Prostate gland (tissue), 2 donors: Measurements from ENCODE around the gene EDRF1. TPM values are rescaled to one million over a fixed set of nuclear protein-coding genes. Genes with fewer than 3 reads are reported as not detected.

Source experiments
- DNase-seq: peaks from one replicate; pipeline ENCODE4 v3.0.0-alpha.2; 2019; ENCODE audit warnings: low spot score
- H3K27ac ChIP-seq, 2 donors: fragments of 200-600 bp; sonication (generic); 2 replicates each; pipeline ENCODE4 v1.5.1; 2017 to 2019
- H3K27me3 ChIP-seq: fragments of 200-600 bp; sonication (generic); replicated peaks from 2 replicates; pipeline ENCODE4 v1.5.1; 2019; ENCODE audit not compliant: insufficient read depth
- H3K36me3 ChIP-seq, 2 donors: fragments of 200-600 bp; sonication (generic); 1 replicate in 1 of 2; 2 replicates in 1 of 2; pipeline versions ENCODE4 v1.5.1 to v1.8.1; 2017 to 2019
- H3K4me1 ChIP-seq: fragments of 200-600 bp; sonication (generic); replicated peaks from 2 replicates; pipeline ENCODE4 v1.5.1; 2019
- H3K4me3 ChIP-seq, 2 donors: fragments of 200-600 bp; sonication (generic); 2 replicates each; pipeline ENCODE4 v1.5.1; 2017 to 2019
- H3K9me3 ChIP-seq: fragments of 200-600 bp; sonication (generic); 2 replicates; pipeline ENCODE4 v1.5.1; 2017
- CTCF ChIP-seq, 4 experiments: fragments of 200-600 bp in 2 of 4; fragments of 450-650 bp in 2 of 4; sonication (generic) in 2 of 4; IDR thresholded peaks; 1 replicate in 3 of 4; 2 replicates in 1 of 4; pipeline ENCODE4 v1.5.1; 2016 to 2019; ENCODE audit warnings: antibody characterized with exemption in 4 of 4, mild to moderate bottlenecking in 2 of 4, moderate library complexity in 2 of 4
- POLR2A ChIP-seq: fragments of 450-650 bp; IDR thresholded peaks from one replicate; pipeline ENCODE4 v1.6.1; 2016; ENCODE audit warnings: antibody characterized with exemption, mild to moderate bottlenecking
- POLR2AphosphoS5 ChIP-seq: sonication (generic); formaldehyde crosslinking; IDR thresholded peaks from one replicate; pipeline ENCODE4 v1.6.1; 2017; ENCODE audit warnings: antibody characterized with exemption
- WGBS: methylation state at CpG from one replicate; pipeline ENCODE4 v1.1.5; 2018; 5-methylcytosine and 5-hydroxymethylcytosine counted together
- intact Hi-C: fragments of 100-400 bp; cut with DNase I; formaldehyde crosslinking; loops from one replicate; pipeline ENCODE4 v1.14.2; 2022
- total RNA-seq, 2 donors: library from RNA; depleted of rRNA; stranded (reverse); fragments of >200 nt; gene quantifications; one replicate each; pipeline ENCODE4 v1.1.0, GENCODE V29; 2016

Gene EDRF1
- total RNA-seq, 2 donors from 2014 or later, result 18.9 to 49.6 TPM

GRCh38 chr10:125795637-125796190, 76.2 kb downstream of the EDRF1 start:
- H3K27ac ChIP-seq, result no peak overlapping the region
- WGBS, result 69% methylated on average over 8 of the region's 8 CpGs
- DNase-seq, result no peak
- no peaks in the 10 kb centered on the region for H3K27me3 ChIP-seq
- no peaks in the 10 kb centered on the region for H3K4me1 ChIP-seq
- H3K36me3 ChIP-seq, result peaks cover 0 to 8% of the 10 kb centered on the region in 2 donors
- H3K4me3 ChIP-seq, result no peak overlapping the region
- TF ChIP-seq CTCF (IDR thresholded peaks at IDR 0.05), result no peak
- TF ChIP-seq POLR2A, result no peak
- TF ChIP-seq POLR2AphosphoS5, result no peak
- intact Hi-C loops, result no loop called here
- no peaks in the 10 kb centered on the region for H3K9me3 ChIP-seq

GRCh38 chr10:125797424-125797823, 77.9 kb downstream of the EDRF1 start:
- H3K36me3 ChIP-seq, result peaks cover 0 to 8% of the 10 kb centered on the region in 2 donors
- no peak overlapping the region for H3K27ac ChIP-seq
- H3K9me3 ChIP-seq, result no peaks in the 10 kb centered on the region
- 89% methylated on average over 8 of the region's 8 CpGs for WGBS
- H3K27me3 ChIP-seq, result no peaks in the 10 kb centered on the region
- DNase-seq, result no peak
- TF ChIP-seq POLR2AphosphoS5, result no peak
- no peak for TF ChIP-seq CTCF (IDR thresholded peaks at IDR 0.05)
- no peaks in the 10 kb centered on the region for H3K4me1 ChIP-seq
- intact Hi-C loops, result no loop called here
- H3K4me3 ChIP-seq, result no peak overlapping the region

GRCh38 chr10:125797994-125798662, 78.6 kb downstream of the EDRF1 start:
- H3K9me3 ChIP-seq, result no peaks in the 10 kb centered on the region
- H3K27ac ChIP-seq, result no peak overlapping the region
- no peaks in the 10 kb centered on the region for H3K27me3 ChIP-seq
- no peak overlapping the region for H3K4me3 ChIP-seq
- TF ChIP-seq CTCF (IDR thresholded peaks at IDR 0.05) (no peak), POLR2A (no peak), POLR2AphosphoS5 (no peak)
- H3K36me3 ChIP-seq, result peaks cover 0 to 4% of the 10 kb centered on the region in 2 donors
- DNase-seq, result no peak
- intact Hi-C loops, result no loop called here
- 50% methylated on average over 5 of the region's 5 CpGs for WGBS
- H3K4me1 ChIP-seq, result no peaks in the 10 kb centered on the region

- no peaks in the 10 kb centered on the region for H3K36me3 ChIP-seq
- H3K9me3 ChIP-seq, result no peaks in the 10 kb centered on the region
- DNase-seq, result no peak
- TF ChIP-seq POLR2AphosphoS5, result no peak
- TF ChIP-seq POLR2A, result no peak
- no peak for TF ChIP-seq CTCF (IDR thresholded peaks at IDR 0.05)
- no peak overlapping the region for H3K27ac ChIP-seq
- H3K4me1 ChIP-seq, result no peaks in the 10 kb centered on the region
- 91% methylated on average over 8 of the region's 8 CpGs for WGBS
- H3K4me3 ChIP-seq, result no peak overlapping the region
- H3K27me3 ChIP-seq, result no peaks in the 10 kb centered on the region
- intact Hi-C loops, result no loop called here
These were observed 80.1 kb downstream of the EDRF1 start for GRCh38 chr10:125799451-125800182.
